ENCODE data around the gene TBC1D2.

The TBC1D2 gene

DNA sequence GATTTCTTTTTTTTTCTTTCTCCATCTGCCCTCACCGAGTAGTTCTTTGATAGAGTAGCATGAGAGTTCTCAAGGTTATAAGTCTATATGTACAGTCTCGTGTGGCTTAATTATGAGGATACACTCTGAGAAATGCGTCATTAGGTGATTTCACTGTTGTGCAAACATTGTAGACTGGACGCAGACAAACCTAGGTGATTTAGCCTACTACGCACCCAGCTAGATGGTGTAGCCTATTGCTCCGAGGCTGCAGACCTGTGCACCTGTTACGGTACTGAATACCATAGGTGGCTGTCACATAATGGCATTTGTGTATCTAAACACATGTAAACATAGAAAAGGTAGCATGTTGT, 36.1 kb downstream of the TBC1D2 start:
- DNase-seq: no peak

- no peak for DNase-seq
Observed at GRCh38 chr9:98218562-98219363, 36.7 kb downstream of the TBC1D2 start.

DNA sequence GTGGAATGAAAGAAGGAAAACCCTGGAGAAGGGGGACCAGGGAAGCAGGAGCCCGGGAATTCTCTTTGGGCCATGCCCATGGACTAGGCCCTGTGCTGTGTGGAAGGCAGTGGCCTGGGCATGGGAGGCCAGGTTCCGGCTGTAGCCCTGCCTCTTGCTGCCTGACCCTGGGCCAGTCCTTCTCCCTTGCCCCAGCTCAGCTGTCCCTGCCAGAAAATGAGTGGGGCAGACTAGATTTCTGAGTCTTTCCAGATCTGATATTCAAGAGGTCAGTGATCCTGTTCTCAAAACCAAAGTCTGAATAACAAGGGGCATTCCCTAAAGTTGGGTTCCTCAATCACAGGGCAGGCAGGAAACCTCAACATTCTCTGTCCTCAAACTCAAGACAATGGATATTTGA, 38.2 kb downstream of the TBC1D2 start:
- DNase-seq: no peak

DNA sequence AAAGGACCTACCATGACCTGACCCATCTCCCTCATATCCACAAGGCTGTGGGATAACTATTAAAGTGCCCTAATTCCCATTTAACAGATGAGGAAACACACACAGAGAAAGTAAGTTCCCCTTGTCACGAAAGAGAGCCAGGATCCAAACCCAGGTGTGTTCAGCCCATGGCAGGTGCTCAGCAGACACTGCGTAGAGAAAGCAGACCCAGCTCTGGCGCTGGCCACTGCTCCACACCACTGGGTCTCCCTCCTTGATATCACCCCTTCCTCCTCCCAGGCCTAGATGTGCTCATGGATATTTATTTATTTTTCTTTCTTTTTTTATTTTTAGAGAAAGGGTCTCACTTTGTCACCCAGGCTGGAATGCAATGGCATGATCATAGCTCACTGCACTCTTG, 39.1 kb downstream of the TBC1D2 start:
- DNase-seq: no peak

DNA sequence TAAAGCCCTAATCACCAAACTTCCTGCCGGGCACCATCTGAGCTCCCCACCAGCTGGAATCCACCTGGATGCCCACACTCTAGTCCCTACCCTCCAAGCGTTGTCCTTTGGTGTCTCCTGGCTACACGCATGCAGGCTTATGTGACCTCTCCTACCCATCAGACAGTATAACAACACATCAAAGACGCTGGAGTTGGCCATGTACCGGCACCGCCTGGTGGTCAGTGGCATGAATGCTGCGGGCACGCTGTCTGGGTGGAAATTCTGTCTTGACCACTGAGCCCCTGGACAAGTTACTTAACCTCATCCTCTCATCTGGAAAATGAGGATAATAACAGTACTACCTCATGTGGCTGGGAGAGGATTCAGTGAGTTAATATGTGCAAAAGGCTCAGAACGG, 39.6 kb downstream of the TBC1D2 start:
- DNase-seq: no peak

DNA sequence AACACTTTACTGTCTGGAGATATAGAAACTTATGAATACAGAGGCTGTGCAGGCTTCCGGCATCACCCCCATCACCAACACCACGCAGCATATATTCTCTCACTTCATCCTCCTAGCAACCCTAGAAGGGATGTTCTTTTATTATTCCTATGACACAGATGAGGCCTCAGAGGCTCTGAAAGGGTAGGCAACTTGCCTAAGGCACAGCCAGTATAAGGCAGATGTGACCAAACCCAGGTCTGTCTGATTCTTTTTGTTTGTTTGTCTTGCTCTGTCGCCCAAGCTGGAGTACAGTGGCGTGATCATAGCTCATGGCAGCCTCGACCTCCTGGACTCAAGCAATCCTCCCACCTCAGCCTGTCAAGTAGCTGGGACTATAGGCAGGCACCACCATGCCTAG, 40.2 kb downstream of the TBC1D2 start:
- DNase-seq: no peak

- DNase-seq: peak in 21 of 58 donors; percentile 3 to 55 (median 22)
Observed at GRCh38 chr9:98214811-98215210, 40.6 kb downstream of the TBC1D2 start.

DNA sequence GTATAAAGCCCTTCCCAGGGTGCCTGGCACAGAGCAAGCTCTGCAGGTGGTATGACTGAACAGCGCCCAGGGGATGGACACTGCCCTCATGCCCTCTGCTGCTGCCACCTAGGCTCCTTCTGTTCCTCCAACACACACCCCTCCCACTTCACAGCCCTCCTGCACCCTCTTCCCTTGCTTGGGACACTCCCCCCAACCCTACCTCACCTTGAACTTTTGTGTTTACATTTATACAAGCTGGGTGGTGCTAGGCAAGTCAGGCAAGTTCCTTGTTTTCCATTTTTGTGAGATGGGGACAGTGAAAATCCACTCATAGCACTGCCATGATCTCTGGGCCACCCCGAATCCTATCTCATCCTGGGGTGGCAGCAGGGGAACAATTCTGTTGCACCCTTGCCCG, 44.2 kb downstream of the TBC1D2 start:
- DNase-seq: no peak

GRCh38 chr9:98210435-98210834, 45.0 kb downstream of the TBC1D2 start:
- DNase-seq: no peak

GRCh38 chr9:98209530-98209929, 45.9 kb downstream of the TBC1D2 start:
- no peak for DNase-seq

GRCh38 chr9:98208635-98209034, 46.8 kb downstream of the TBC1D2 start:
- no peak for DNase-seq

- no peak for DNase-seq
Observed at GRCh38 chr9:98207606-98208005, 47.8 kb downstream of the TBC1D2 start.

DNA sequence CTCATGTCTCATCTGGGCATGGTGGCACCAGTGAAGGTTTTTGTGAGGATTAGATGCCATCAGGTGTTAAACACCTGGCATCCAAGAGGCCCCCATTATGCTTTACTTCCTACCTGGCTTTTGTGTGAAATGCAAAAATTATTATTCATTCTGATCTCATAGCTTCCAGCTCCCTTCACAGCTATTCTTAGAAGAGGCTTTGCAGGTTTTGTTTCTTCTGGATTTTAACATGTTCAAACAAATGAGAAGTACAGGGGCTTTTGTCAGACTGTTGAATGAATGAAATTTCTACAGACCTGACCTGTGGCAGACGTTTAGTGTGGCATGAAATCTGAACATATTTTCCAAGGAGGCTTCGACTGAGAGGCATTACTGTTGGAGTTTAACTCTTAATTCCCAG, 48.7 kb downstream of the TBC1D2 start:
- no peak for DNase-seq

DNA sequence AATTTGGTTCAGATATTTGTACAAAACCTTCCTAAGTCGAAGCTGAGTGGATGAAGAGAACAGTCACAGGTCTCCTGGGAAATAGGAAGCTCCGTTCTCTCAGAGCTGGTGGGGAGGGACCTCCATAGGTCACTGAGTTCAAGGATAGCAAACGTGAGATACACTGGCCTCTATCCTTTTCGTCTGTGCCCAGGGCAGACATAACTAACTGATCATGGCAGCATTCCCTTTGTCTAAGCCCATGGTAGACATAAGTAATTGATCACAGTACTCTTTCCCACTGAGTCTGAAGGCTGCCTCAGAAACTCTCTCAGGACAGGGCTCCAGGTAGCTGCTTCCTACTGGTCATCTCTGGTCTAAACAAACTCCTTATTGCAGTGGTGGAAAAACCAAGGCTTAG, 50.8 kb downstream of the TBC1D2 start:
- no peak for DNase-seq

DNA sequence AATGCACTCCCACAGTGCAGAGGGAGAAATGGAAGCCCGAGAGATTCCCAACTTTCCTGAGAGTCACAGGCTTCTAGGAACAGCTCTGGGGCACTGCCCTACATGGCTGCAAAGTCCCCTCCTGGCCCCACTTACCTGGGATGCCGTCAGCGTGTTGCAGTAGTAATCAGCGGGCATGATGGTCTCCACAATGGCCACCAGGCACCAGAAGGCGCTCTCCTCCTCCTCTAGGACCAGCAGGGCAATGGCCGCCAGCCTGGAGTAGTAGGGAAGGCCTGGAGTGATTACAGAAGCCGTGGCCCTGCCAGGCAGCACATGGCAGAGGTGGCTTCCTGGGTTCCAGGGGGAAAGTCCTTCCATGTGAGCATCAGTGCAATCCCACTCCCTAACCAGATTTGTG, 52.3 kb downstream of the TBC1D2 start:
- DNase-seq: no peak

- DNase-seq: no peak
Observed at GRCh38 chr9:98202252-98202651, 53.2 kb downstream of the TBC1D2 start.

DNA sequence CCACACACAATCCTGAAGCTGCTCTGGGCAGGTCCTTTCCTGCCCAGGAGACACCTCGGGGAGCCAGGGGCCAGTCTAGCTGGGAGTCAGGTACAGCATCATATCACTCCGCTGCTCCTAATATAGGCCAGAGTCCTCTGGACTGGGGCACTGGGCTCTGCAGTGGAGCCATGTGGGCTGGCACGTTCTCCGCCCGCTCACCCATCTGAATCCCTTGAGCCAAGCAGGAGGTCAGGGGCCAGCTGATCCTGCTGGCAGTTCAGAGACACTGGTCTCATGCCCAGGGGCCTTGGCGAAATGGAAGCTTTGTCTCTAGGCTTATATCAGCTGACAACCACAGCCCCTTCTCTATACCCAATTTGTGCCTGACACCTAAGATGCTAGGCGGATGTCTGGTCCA, 53.7 kb downstream of the TBC1D2 start:
- no peak for DNase-seq

GRCh38 chr9:98201102-98201501, 54.3 kb downstream of the TBC1D2 start:
- no peak for DNase-seq

DNA sequence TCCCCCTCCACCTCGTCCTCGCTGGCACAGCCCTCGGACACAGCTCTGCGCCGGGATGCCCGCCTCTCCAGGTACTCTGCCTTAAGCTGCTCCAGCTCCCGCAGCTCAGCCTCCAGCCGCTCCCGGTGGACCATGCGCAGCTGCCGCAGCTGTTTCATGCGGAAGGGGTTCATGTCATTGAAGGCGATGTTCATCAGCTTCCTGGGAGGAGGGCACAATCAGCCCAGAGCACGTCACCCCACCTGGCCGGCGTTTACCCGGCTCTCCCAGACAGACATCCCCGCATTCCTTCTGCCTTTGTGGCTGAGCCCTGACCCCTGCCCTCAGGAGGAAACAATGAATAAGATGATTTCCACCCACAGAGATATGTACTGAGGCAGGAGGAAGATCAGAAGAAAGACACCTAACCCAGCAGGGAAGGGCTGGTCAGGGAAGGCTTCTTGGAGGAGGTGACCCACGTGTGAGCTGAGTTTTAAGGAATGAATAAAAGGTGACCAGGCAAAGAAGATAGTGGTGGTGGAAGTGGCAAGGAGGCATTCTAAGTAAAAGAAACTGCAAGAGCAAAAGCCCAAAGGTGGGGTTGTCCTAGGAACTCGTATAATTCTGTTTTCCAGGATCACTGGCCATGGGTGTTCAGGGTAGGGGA, 55.9 kb downstream of the TBC1D2 start:
- no peak for DNase-seq

GRCh38 chr9:98195671-98196070, 59.8 kb downstream of the TBC1D2 start:
- DNase-seq: no peak

DNA sequence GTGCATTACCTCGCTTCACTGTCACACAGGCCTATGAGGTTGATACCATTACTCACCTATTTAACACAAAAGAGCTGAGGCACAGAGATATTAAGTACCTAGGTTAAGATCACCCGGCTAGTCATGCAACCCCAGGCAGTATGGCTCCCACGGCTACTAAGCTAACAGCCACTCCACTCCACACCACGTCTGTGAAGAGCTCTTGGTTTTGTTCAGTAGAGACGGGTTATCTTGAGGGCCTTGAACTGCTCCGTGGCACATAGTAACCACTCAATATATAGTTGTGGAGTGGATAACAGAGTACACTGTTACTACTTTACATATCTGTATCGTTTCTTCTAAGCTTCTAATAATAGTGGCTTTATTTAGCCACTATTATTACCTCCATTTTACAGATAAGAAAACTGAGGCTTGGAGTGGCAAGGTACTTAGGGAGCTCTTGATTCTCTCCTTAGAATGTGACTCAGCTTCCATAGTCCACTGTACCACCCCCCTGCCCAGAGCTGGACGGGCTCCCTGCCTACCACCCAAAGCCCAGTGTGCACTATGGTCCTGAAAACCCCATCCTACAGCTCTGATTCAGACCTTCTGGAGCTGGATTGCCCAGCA, 62.0 kb downstream of the TBC1D2 start:
- no peak for DNase-seq

DNA sequence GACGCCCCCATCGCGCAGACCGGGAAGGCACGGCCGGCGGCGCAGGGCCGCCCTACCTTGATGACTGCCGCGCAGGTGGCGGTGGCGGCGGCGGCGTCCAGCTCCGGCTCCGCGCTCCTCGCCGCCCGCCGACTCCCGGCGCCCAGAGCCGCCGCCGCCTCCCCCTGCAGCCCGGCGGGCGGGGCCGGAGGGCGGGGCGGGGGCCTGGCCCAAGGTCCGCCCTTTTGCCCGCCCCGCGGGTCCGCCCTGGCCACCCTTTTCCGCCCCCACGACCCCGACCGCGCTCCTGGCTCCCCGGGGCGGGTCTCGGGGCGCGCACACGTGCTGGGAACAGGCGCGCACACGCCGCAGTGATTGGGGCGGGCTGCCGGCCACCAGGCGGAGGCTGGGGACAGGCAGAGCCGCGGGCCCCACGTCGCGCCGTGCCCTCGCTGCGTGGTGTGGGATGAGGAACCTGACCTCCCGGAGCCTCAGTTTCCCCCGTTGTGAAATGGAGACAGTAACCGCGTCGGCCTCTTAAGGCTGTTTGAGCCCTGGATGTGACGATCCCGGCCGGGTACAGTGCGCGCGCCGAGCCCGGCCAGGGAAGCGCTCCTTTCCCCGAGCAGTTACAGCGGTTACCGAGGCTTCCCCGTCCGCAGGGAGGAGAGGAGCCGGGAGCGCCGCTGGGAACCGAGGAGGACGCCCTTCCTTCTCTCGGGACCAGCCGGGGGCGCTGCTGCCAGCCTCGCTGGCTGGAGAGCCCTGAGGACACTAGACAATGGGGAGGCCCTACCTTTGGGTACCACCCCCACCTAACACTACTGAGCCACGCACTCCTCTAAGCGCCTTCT, 62.7 kb downstream of the TBC1D2 start, which contains the start of gene CORO2A:
Gene CORO2A (minus strand): TSS at position 135 of the 833 bp plus-strand sequence. CDS start 34,977 bp downstream, outside the sequence.
- DNase-seq: peak in 47 of 58 donors; percentile 8 to 74 (median 38)

Data from anterior cingulate cortex (tissue), 58 donors.